A673 (cell line): Measurements from ENCODE around the gene NKD1.

Experiments
- CTCF ChIP-seq: fragments of 300-800, 200-600 bp; sonication (generic); conservative IDR thresholded peaks from 2 replicates; pipeline ENCODE4 v1.5.1; 2017; ENCODE audit warnings: low read depth, mild to moderate bottlenecking, antibody characterized with exemption, low read length, moderate library complexity, mixed read lengths
- EZH2 ChIP-seq: fragments of 200-600 bp; sonication (generic); IDR thresholded peaks from 2 replicates; pipeline ENCODE4 v1.6.1; 2017; ENCODE audit warnings: borderline replicate concordance, low read depth, mild to moderate bottlenecking, mixed read lengths, antibody characterized with exemption, low read length; ENCODE audit not compliant: poor library complexity, severe bottlenecking

DNA sequence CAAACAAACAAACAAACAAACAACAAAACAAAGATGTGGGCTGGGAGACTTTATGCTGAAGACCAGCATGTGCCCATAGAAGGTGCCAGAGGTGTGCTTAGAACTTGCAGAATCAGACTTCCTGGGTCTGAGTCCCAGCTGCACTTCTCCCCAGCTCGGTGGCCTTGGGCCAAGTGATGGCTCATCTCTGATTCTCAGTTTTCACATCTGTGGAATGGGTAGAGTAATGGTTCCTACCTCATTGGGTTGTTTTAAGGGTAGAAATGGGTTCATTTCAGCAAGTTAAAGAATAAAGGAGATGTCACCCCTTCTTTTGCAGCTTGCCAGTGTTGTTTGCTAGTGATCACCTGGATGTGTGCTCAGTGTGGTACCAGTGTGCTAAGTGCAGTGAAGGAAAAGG lies 10.7 kb downstream of the NKD1 start:
- no peak for TF ChIP-seq CTCF
- no peak for TF ChIP-seq EZH2
